Activated T-cell treated with anti-CD3 and anti-CD28 coated beads for 4 hours (primary cell): ENCODE results near the gene CTNNBL1.

Experiments
- DNase-seq: peaks from one replicate; pipeline ENCODE4 v3.0.0-alpha.2; 2020

Gene CTNNBL1

DNA sequence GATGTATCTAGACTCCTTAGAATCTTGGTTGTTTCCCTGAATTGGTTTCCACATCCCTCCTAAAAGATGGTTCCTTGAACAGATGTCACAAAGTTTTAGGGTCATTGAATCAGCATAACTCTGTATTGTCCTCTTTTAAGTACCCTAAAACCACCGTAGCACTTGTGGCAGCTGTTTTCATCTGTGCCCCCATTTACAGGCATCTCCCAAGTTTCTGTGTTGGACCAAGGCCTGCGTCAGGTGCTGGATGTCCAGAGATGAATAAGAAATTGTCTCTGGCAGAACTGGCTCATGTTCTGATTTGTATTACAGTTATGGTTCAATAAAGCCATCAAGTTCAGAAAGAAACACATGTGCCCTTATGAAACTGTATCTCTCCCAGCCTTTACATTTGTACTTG, 48.3 kb downstream of the CTNNBL1 start:
- no peak for DNase-seq

DNA sequence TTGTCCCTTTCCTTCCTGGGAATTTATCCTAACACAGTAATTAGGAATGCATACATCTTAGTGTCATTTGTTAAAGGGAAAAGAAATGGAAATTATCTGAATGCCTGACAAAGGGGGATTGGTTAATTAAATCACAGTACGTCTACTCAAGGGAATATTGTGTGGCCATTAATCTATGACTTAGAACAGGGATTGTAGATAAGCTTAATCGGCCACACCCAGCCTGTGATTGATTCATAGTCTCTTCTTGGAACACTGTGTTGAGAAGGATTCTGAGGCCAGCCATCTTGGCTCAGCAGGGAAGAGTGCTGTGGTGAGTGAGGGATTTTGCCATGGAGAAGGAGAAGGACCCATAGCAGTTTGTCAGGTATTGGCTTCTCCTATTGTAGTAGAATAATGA, 50.5 kb downstream of the CTNNBL1 start:
- DNase-seq, result no peak

DNA sequence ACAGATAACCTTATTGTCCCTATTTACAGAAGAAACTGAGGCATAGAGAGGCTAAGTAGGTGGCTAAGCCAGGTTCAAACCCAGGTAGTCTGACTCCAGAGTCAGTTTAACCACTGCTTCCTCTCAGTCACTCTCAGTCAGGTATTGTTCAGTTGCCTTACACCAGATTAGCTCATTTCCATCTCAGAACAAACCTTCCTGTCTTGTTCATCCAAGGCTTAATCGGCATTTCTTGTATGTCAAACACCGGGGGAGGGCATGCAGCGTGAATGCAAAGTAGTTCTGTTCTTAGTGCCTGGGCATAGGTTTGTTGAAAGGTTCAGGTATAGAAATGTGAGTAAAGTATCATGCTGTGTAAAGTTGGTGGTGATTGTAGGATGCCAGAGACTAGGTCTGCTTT, 51.7 kb downstream of the CTNNBL1 start:
- no peak for DNase-seq

DNA sequence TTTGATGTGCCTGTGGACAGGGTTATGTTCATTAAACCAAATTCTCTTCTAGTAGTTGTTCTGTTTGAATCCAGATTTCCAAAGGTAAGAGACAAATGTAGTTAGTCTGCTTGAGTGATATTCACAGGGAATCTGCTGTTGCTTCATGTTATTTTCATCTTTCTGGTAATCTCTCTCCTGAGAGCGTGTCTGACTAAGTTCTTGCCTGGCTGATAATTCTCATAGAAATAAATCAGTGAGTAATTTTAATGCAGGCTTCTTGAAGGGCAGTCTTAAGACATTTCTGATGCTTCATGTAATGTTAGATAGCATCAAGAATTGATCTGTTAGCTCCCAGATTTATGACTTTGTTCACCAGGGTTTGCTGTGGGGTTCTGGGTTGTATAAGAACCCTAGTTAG, 54.2 kb downstream of the CTNNBL1 start:
- DNase-seq, result no peak

DNA sequence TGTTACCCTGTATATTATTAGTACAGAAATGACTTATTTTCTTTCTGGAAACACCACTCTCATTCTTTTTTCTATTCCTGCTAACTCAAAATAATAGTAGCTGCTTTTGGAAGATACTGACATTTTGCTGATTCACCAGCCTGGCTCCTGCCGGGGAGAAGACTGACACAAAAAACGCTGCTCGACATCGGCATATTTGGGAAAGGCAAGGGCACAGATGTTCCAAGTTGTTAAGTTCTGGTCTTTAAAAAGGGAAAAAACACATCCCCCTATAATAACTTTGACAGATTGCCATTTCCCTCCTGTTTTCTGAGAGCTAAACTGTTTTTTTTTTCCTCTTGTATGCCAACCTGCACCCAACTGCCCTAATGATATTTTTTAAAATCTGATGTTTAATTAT, 55.4 kb downstream of the CTNNBL1 start:
- DNase-seq, result no peak

DNA sequence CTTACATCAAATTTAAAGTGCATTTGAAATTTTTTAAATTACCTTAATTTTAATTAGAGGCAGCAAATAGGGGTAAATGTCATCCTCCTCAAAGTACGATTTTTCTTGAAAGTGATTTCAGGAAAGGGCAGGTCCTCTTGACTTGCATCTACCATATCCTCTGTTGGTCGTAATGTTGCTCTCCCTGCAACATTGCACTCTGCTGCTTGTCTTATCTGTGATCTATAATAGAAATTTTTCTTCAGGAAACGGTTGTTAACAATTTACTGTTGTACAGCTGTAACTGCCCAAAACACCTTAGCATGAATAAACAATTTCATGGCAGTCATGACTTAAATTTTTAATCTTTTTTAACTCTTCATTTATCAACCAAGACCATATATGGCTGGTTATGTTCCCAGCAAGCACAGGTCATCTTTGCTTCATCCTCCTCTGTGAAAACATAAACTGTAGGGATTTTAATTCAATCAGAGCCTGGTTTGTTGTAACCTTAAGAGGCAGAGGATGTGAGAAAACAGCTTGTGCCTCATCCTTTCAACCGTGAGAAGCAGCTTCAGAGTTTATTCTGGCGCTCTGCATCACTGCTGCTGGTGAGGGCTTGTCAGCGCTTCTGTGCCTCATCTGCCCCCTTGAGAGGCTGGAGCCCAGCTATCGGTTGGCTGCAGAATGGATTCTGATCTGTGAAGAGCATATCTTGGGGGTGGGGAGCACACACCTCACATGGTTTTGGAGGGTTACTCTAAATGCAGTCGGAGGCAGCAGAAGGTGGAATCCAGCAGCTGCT, 56.0 kb downstream of the CTNNBL1 start:
- no peak for DNase-seq

DNA sequence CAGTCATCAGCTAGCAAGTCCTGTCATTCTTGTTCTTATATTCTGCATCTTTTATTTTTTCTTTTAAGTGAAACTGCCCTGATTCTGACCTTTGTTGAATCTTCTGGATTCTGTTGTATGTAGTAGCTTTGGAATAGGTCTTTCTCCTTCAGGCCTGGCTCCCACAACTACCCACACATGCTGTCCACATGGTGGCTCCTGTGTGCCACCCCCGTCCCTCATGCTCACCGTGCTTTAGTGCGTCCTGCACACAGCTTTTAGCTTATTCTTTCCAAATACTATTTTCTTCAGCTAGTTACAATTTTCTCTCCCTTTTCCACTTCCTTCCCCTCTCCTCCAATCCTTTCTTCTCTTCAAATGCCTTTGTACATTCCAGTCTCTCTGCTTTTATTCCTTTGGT, 61.8 kb downstream of the CTNNBL1 start:
- DNase-seq, result no peak

DNA sequence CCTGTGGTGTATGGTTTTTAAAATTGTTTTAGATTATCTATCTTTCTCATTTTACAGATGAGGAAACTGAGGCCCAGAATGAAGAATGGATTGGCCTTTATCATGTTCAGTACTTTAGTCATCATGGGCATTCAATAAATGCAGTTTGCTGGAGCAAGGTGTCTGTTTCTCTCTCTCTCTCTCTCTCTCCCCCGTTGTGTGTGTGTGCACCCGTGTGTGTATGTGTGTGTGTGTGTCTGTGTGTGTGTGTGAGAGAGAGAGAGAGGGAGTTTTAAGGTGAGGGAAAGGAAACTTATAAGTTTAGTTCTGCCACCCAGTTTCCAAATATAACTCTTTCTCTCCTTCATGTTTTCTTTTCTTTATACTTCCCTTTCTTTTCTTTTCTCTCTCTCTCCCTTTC, 62.4 kb downstream of the CTNNBL1 start:
- no peak for DNase-seq

DNA sequence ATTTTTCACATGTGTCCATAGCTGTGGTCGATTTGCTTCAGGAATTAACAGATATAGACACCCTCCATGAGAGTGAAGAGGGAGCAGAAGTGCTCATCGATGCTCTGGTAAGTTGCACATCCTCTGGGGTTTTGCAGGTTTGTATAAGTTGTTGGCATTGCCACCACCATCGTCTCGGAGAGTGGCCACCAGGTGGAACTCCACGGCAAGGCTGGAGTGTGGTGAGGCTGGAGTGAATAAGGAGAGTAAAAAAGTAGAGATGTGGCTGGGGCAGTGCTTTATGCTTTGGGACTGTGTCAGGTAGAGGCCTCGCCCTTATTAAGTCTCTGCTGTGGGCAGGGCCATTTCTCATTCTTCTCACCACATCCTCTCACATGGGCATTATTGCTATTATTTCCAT, 63.7 kb downstream of the CTNNBL1 start:
- no peak for DNase-seq

DNA sequence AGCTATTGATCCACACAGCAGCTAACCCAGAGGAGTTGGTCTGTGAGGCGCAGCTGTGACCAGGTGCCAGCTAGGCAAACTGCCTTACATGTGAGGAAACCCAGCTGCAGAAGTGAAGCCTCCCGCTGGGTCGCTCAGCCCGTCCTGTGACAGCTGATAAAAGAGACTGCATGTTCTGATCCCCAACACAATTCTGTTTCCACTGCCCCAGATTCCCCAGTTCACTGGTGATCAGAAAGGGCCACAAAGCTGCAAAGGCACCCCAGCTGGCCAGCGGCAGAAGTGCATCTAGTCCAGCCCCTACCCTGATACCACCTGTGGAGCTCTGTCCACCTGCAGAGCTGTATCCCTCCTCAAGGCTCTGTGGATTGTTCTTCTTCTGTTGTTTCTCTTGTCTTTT, 64.5 kb downstream of the CTNNBL1 start:
- DNase-seq, result no peak

DNA sequence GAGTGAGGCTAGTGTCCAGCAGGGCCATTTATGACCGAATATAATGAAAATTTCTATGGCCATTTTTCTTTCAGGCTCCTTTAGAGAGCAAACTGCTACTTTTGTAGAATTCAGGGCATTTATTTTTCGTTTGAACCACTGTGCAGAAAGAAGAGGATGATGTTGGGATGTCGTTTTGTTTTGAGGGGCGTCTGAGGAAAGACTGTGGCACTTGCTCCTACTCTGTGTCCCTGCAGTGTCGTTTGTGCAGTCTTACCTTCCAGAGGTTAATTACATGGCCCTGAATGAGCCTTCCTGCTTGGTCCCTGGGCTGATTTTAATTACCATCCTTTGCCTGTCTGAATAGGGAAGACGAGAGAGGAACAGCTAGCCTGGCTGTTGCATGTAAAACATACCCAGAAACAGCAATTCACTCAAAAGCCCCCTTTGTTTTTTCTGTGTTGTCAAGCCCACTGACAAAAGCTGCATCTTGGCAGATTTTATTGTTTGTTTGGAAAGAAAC, 65.3 kb downstream of the CTNNBL1 start:
- no peak for DNase-seq

DNA sequence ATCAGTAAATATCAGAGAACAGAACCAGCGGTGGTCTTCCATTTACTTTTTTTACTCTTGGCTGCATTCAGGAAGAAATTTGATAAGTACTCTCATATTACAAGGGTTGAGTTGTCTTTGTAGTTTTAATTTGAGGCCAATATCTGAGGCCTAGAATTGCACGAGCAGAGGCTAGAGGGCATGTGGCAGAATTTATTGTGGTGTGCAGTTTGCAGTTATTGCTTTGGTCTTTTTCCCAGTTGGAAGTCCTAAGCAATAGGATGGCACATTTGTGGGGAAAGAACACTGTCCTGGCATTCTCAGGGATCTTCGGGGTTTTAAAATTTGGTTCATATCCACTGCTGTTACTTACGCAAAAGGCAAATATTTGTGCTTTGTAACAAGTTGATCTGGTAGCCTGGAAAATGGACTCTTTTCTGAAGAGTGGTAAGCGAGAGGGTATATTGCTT, 66.0 kb downstream of the CTNNBL1 start:
- no peak for DNase-seq

DNA sequence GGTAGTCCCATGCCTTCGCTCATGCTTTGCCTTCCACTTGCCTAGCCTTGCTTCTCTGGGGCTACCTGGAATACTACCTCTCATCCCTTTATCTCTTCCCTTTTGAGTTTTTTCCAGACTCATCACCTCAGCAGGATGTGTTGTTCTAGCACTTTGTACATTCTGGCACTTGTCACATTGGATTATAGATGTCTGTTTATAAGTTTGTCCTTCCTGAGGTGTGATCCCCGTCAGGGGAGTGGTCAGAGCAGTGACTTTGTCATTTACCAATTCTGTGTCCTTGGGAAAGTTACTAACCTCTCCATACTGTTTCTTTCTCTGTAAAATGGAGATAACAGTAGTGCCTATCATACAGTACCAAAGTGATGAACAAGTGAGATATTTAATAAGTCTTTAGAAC, 66.5 kb downstream of the CTNNBL1 start:
- DNase-seq, result no peak

DNA sequence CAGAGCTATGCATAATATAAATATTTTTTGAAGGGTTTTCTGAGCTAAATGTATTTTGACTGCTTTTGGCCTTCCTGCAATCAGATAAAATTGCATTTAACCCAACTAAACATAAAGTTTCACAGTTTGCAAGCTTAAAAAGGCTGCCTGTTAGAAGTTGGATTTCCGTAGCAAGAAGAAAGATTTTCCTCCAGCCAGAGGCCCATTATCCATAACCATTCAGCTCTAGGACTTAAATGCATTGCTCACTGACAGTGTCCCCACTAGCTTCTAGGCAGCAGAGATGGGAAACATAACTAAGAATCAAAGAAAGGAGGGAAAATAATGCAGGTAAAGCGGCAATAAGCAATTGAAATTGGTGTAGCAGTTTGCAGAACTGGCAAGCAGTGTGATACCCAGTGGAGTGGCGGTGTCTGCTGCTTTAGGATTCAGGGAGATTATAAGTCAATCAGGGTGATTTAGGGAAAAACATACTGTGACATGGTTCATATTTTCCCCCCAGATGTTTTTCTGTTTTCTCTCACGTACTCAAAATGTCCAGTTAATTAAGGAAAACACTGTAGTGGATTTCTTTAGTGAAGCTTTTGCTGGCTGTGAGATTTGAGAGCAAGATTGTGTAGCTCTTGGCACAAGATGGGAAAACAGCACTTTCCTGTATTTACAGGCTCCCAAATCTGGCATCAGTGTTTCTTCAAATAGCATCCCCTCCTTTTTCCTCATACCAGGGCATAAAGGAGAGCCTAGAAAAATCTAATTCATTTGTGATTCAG, 69.1 kb downstream of the CTNNBL1 start:
- DNase-seq, result no peak

DNA sequence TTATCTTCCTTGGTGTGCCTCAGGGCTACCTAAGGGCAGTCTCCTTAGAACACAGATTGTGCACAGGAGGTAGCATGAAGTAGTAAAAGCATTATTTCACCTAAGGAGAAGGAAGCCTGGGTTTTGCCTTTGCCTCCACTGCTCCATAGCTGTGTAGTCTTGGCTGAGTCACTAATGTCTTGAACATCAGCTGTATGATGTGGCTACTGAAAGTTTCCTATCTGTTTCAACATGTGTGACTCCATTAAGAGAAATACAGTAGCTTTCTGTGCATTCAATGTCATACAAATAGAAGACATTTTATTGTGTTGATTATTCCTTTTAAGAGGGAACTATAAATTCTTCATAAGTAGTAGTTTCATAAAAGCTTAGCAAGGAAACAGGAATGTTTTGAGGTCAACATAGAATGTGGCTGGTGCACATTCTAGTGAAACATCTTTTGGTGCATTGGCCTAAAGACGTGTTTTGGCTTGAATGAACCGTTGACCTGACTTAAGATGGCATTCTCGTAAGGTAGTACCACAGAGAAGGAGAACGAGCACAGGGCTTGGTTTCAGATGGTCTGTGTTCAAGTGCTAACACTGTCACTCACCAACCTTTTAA, 70.6 kb downstream of the CTNNBL1 start:
- DNase-seq, result no peak

DNA sequence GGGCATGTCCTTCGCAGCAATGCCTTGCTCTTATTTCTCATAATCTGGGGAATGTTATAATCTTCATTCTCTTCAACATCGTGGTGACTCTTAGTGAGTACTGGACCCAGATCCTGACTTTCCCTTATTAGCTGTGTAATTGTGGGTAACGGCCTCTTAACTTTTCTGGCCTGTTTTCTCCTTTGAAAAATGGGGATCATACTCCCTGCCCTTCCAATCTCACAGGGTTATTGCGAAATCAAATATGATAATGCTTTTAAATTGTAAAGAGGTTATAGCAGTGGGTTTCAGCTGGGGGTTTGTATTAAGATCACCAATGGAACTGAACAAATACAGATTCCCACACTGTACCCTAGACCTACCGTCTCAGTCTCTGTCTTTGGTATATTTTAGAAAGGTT, 77.1 kb downstream of the CTNNBL1 start:
- no peak for DNase-seq

DNA sequence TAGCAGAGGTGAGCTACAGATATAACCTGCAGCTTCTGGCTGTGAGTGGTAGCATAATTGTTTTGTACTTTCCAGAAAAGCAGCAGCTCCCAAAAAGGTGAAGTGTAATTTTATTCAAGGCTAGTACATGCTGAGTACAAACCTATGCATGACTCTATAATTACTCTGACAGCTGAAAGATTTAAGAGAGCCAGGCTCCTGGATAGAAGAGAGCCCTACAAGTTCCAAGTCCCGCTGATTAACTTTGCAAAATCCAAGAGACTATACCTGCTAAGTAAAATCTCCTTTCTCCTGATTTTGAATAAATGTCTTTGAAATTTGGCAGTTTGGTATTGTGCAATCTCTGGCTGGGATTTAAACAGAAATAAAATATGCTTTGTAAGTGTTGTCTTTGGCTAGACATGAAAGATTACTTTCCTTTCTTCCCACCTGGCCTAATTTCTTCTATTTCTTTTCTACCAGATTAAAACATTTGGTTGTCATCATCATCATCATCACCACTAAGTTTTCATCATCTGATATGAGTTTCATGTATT, 79.5 kb downstream of the CTNNBL1 start:
- no peak for DNase-seq

DNA sequence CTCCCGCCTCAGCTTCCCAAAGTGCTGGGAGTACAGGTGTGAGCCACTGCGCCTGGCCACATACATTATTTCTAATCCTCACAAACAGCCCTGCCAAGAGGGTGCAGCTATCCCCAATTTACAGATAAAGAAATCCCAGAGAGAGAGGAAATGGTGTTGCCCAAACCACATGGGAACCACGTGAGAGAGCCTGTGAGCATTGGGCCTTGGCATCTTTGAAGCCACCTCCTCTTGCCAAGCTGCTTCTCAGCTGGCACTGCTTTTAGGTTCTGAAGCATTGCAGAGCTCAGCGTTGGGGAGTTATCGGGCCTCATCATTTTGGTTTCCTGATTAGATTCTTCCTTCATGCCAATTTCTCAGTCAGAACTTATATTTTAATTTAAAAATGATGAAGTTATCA, 80.3 kb downstream of the CTNNBL1 start:
- no peak for DNase-seq

DNA sequence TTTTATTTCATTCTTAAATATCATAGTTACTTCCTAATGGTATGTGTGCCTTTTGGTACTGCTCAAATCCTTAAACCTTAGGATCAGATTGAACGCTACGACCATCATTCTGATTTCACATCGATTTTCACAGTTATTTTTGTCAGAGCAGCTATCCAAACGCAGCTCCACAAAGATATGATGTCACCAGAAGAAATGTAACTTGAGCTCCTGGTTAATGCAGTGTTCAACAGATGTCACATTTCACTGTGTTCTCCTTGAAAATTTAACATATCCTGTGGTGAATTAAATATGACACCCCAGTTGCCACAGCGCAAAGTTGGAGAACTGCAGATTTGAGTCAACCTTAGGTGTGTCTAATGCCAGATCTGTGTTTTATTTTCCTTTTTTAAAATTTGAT, 81.4 kb downstream of the CTNNBL1 start:
- no peak for DNase-seq

DNA sequence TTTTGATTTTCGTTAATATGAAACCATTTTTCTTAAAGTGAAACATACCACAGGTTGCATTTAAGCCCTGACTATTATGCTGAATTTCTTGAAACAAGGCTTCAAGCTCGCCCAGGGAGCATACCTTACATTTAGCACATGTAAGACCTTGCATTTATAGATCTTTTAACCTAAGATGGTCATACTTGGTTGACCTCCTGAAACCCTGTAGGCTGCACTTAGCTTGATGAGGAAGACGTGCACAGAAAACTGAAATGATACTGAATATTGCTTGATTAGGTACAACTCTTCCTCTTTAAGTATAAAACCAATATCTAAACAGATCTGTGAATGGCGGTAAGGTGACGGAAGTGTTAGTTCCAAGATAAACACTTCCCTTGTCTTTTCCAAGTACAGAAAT, 82.2 kb downstream of the CTNNBL1 start:
- no peak for DNase-seq

DNA sequence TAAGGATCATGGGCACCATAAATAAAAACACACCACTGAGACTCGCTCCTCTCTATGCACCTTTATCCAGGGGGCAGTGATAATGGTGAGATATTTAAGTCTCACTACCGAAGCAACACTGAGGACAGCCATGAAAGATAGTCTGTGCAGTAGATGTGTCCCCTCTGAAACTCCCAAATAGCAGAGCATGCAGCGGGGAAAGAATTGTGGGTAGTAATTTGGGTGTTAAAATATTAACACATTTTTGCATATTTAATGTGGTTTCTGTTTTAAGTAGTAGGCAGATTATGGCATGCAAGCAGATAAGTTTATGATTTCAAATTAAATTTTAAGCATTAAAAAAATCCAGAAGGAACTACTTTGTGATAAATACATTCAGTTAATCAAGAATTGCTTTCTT, 82.7 kb downstream of the CTNNBL1 start:
- no peak for DNase-seq

DNA sequence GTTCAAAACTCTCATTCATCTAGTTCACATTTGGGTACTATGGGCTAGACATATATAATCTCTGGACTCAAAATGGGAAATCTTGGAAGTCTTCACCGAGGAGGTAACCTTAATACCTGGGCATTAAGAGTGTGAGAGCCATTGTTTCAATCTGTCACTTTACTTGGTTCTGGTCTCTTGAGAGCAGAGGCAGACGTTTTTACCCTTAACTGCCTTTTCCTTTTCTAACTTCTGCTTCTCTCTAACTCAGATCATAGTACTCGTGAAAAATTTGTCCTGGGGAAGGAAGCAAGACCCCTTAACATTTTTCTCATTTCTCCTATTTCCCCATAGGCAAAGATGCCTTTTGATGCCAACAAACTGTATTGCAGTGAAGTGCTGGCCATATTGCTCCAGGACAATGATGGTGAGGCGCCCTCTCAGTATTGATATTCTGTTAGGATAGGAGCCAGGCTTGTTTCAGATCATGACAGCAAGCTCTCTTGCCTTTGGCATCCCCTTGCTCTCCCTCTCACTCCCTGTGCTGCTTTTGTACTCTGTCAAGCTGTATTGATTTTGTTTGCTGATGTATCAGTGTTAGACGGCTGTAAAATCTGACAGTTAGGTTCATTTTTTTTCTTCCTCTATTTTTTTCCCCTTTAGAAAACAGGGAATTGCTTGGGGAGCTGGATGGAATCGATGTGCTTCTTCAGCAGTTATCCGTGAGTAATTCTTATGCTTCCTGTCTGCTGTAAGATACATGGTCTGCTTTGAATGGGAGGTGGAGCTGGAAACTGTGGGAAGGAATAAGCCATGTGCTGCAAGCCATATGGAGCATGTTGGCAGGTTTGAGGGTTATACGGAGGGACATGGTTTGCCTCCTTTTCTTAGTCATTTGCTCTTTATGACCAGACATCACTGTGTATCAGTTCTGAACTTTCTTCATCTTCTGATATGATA, 83.5 kb downstream of the CTNNBL1 start:
- DNase-seq, result no peak
